Calu3 (cell line): Measurements from ENCODE around the gene CUL5. TPM values are rescaled to one million over a fixed set of nuclear protein-coding genes. Genes with fewer than 3 reads are reported as not detected.

Experiments
- Bru-seq: library from RNA; stranded (reverse); fragments of 400-500 nt; gene quantifications from one replicate; lab custom pipeline; 2021; lab: Mats Ljungman, UMichigan
- BruChase-seq, 2 experiments: library from RNA; stranded (reverse); fragments of 400-500 nt; gene quantifications; one replicate each; lab custom pipeline; 2021; lab: Mats Ljungman, UMichigan
- BruUV-seq: library from RNA; stranded (reverse); fragments of 400-500 nt; replicated peaks from 2 replicates; lab custom pipeline; 2021; lab: Mats Ljungman, UMichigan
- CTCF ChIA-PET: fragments of 300-600 bp; sonication (Branson Sonifier 250); formaldehyde crosslinking; loops from one replicate; lab custom pipeline; 2022; ENCODE audit warnings: antibody characterized with exemption; lab: Charles Lee
- DNase-seq: peaks from one replicate; pipeline ENCODE4 v3.0.0; 2022
- H3K27ac Mint-ChIP-seq: one replicate; pipeline ENCODE4 v1.8.0; 2022; ENCODE audit warnings: mixed read lengths; ENCODE audit not compliant: unreplicated experiment
- H3K27me3 Mint-ChIP-seq: one replicate; pipeline ENCODE4 v1.8.0; 2022; ENCODE audit warnings: mixed read lengths; ENCODE audit not compliant: unreplicated experiment
- H3K36me3 Mint-ChIP-seq: one replicate; pipeline ENCODE4 v1.8.0; 2022; ENCODE audit warnings: mild to moderate bottlenecking, moderate library complexity, mixed read lengths; ENCODE audit not compliant: insufficient read depth, unreplicated experiment
- H3K4me1 Mint-ChIP-seq: one replicate; pipeline ENCODE4 v1.8.0; 2022; ENCODE audit warnings: mild to moderate bottlenecking, low read depth, mixed read lengths; ENCODE audit not compliant: unreplicated experiment
- H3K4me3 Mint-ChIP-seq: one replicate; pipeline ENCODE4 v1.8.0; 2022; ENCODE audit warnings: mild to moderate bottlenecking, low read depth, moderate library complexity, mixed read lengths; ENCODE audit not compliant: unreplicated experiment
- H3K9me3 Mint-ChIP-seq: one replicate; pipeline ENCODE4 v1.8.0; 2022; ENCODE audit warnings: low read depth, mixed read lengths; ENCODE audit not compliant: unreplicated experiment
- intact Hi-C: fragments of 100-400 bp; cut with micrococcal nuclease; formaldehyde crosslinking; loops from one replicate; pipeline ENCODE4 v1.10.0; 2022; ENCODE audit not compliant: unreplicated experiment
- long read RNA-seq: library from polyadenylated mRNA; stranded (forward); transcript quantifications from one replicate; pipeline ENCODE4 v2.0.0, GENCODE V29; 2022
- total RNA-seq: library from RNA; stranded (reverse); gene quantifications from 2 replicates; pipeline ENCODE4 v1.2.3, GENCODE V29; 2022
- TF ChIP-seq, protein P1 (sequence below): fragments of 200-600 bp; IDR thresholded peaks from one replicate; pipeline ENCODE4 v1.8.0; 2022; ENCODE audit warnings: antibody characterized with exemption; ENCODE audit not compliant: unreplicated experiment

CUL5 gene
- total RNA-seq (17.2 and 19.4 TPM in 2 replicates), Bru-seq, nascent RNA (percentile 80 among the genes with signal in this experiment), BruChase-seq, experiment 1, labeled RNA remaining after a 6-hour chase (percentile 67 among the genes with signal in this experiment), BruChase-seq, experiment 2, labeled RNA remaining after a 2-hour chase (percentile 69 among the genes with signal in this experiment)
- long read RNA-seq, full-length matches to known transcripts: 1 of 4 reads
- long read RNA-seq, partial matches to known transcripts: 0 of 4 reads
- long read RNA-seq, other reads (novel, unspliced or antisense): 3 of 4 reads

GRCh38 chr11:108008656-108009496, at the start of gene CUL5:
Gene CUL5, plus strand, starts transcription at chr11:108008898. Its CDS starts 451 bp downstream, at chr11:108009349.
- DNase-seq: peak; percentile 89
- peaks cover 20% of the 10 kb centered on the region for H3K36me3 Mint-ChIP-seq
- peak within 1 kb of the TSS; percentile 98 for H3K27ac Mint-ChIP-seq
- intact Hi-C loops: no loop called here
- no peaks in the 10 kb centered on the region for H3K9me3 Mint-ChIP-seq
- peak within 1 kb of the TSS; percentile 98 for H3K4me3 Mint-ChIP-seq
- TSS peak; percentile 90 for BruUV-seq
- peaks cover 7% of the 10 kb centered on the region for H3K4me1 Mint-ChIP-seq
- CTCF ChIA-PET: interaction anchor here (0.6 to 0.7 kb wide), 3 partner anchors 110 to 559 kb away, joined by 3 to 6 read pairs (median 3); partner anchors contain the start of gene ATM
- no peaks in the 10 kb centered on the region for H3K27me3 Mint-ChIP-seq
- TF ChIP-seq, protein P1, sequence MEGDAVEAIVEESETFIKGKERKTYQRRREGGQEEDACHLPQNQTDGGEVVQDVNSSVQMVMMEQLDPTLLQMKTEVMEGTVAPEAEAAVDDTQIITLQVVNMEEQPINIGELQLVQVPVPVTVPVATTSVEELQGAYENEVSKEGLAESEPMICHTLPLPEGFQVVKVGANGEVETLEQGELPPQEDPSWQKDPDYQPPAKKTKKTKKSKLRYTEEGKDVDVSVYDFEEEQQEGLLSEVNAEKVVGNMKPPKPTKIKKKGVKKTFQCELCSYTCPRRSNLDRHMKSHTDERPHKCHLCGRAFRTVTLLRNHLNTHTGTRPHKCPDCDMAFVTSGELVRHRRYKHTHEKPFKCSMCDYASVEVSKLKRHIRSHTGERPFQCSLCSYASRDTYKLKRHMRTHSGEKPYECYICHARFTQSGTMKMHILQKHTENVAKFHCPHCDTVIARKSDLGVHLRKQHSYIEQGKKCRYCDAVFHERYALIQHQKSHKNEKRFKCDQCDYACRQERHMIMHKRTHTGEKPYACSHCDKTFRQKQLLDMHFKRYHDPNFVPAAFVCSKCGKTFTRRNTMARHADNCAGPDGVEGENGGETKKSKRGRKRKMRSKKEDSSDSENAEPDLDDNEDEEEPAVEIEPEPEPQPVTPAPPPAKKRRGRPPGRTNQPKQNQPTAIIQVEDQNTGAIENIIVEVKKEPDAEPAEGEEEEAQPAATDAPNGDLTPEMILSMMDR: peak; percentile 54

DNA sequence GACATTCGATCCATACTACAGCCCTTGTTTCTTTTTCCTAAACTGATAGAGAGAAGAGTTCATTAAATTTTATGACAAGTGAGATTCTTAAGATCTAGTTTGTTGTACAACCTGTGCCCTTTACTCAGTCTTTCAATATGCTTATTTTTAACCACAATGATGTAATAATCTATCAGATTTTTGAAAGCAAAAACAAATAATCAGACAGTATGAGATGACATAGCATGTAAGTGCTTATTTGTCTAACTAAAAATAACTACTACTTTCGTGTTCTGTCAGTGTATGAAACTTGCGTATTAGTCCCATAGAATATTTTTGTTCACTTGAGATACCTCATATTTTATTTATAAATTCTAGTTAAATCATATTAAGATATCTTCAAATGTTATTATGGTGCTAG, 47.2 kb upstream of the CUL5 start:
- intact Hi-C loops: no loop called here
- Mint-ChIP-seq H3K9me3 (no peaks in the 10 kb centered on the region), H3K36me3 (no peaks in the 10 kb centered on the region), H3K27me3 (peaks cover 19% of the 10 kb centered on the region), H3K4me3 (no peak overlapping the region), H3K4me1 (no peaks in the 10 kb centered on the region), H3K27ac (no peak overlapping the region)
- TF ChIP-seq, protein P1: no peak
- CTCF ChIA-PET: no interaction called here
- no peak for DNase-seq
- no TSS peak for BruUV-seq

- no peak overlapping the region for H3K27ac Mint-ChIP-seq
- no peaks in the 10 kb centered on the region for H3K36me3 Mint-ChIP-seq
- DNase-seq: no peak
- CTCF ChIA-PET: no interaction called here
- no TSS peak for BruUV-seq
- H3K4me1 Mint-ChIP-seq: no peaks in the 10 kb centered on the region
- intact Hi-C loops: no loop called here
- TF ChIP-seq, protein P1: no peak
- H3K27me3 Mint-ChIP-seq: peaks cover 12% of the 10 kb centered on the region
- H3K9me3 Mint-ChIP-seq: no peaks in the 10 kb centered on the region
- no peak overlapping the region for H3K4me3 Mint-ChIP-seq
Observed at GRCh38 chr11:107962181-107962580, 46.5 kb upstream of the CUL5 start.

DNA sequence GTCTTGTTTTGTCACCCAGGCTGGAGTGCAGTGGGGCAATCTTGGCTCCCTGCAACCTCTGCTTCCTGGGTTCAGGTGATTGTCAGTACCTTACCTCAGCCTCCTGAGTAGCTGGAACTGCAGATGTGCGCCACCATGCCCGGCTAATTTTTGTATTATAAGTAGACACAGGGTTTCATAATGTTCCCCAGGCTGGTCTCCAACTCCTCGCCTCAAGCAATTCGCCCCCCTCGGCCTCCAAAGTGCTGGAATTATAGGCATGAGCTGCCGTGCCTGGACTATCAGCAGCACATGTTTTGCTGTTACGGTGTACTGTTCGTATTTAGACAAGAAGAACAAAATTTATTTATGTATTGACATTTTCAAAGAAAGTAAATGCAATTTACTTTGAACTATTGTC, 45.6 kb upstream of the CUL5 start:
- H3K27ac Mint-ChIP-seq: no peak overlapping the region
- CTCF ChIA-PET: no interaction called here
- intact Hi-C loops: no loop called here
- no peaks in the 10 kb centered on the region for H3K36me3 Mint-ChIP-seq
- BruUV-seq: no TSS peak
- DNase-seq: no peak
- no peaks in the 10 kb centered on the region for H3K9me3 Mint-ChIP-seq
- H3K4me3 Mint-ChIP-seq: no peak overlapping the region
- H3K4me1 Mint-ChIP-seq: no peaks in the 10 kb centered on the region
- H3K27me3 Mint-ChIP-seq: peaks cover 3% of the 10 kb centered on the region
- TF ChIP-seq, protein P1: no peak
